ENCODE measurements around the gene FBLN7.

- no peak for TF ChIP-seq CTCF (IDR thresholded peaks at IDR 0.05)
- TF ChIP-seq ZFX (IDR thresholded peaks at IDR 0.05; ENCODE audit: borderline replicate concordance), result no peak
These were observed 17.4 kb downstream of the FBLN7 start for GRCh38 chr2:112155331-112156151.

All from 22Rv1 (cell line).